SK-N-SH treated with all-trans-retinoic acid at 6 μM for 48 hours (cell line): ENCODE data around the gene CDH11.

Experiments used
- ATAC-seq: fragments of 200-7000 bp; cut with Tn5 transposase; 3 replicates; pipeline ENCODE4 v1.9.1; 2020; ENCODE audit warnings: mild to moderate bottlenecking, moderate library complexity
- ARNTL ChIP-seq: fragments of 450-650 bp; formaldehyde crosslinking; IDR thresholded peaks from 2 replicates; pipeline ENCODE4 v1.5.0; 2020; ENCODE audit warnings: low read depth, mild to moderate bottlenecking, moderate library complexity, borderline replicate concordance
- BACH2 ChIP-seq: fragments of 250-450 bp; sonication (Bioruptor Pico); IDR thresholded peaks from 2 replicates; pipeline ENCODE4 v1.9.0; 2021; ENCODE audit warnings: mild to moderate bottlenecking, borderline replicate concordance
- CSDC2 ChIP-seq: fragments of 250-450 bp; sonication (Bioruptor Pico); IDR thresholded peaks from 2 replicates; pipeline ENCODE4 v1.5.0; 2020; ENCODE audit warnings: mild to moderate bottlenecking, moderate library complexity
- GLIS3 ChIP-seq: fragments of 250-450 bp; sonication (Bioruptor Pico); IDR thresholded peaks from 2 replicates; pipeline ENCODE4 v1.5.0; 2020; ENCODE audit warnings: mild to moderate bottlenecking, moderate library complexity
- ISL1 ChIP-seq: fragments of 250-450 bp; sonication (Bioruptor Pico); IDR thresholded peaks from 2 replicates; pipeline ENCODE4 v2.1.2; 2022; ENCODE audit warnings: mild to moderate bottlenecking, moderate library complexity
- PATZ1 ChIP-seq: fragments of 250-450 bp; sonication (Bioruptor Pico); IDR thresholded peaks from 2 replicates; pipeline ENCODE4 v1.8.0; 2020; ENCODE audit warnings: mild to moderate bottlenecking, moderate library complexity, borderline replicate concordance
- POU6F1 ChIP-seq: fragments of 250-450 bp; sonication (Bioruptor Pico); IDR thresholded peaks from 2 replicates; pipeline ENCODE4 v1.8.0; 2021; ENCODE audit warnings: low read depth, mild to moderate bottlenecking, moderate library complexity, borderline replicate concordance
- PPARA ChIP-seq: fragments of 250-450 bp; sonication (Bioruptor Pico); IDR thresholded peaks from 2 replicates; pipeline ENCODE4 v1.5.0; 2020; ENCODE audit warnings: mild to moderate bottlenecking, borderline replicate concordance
- RARB ChIP-seq: fragments of 250-450 bp; sonication (Bioruptor Pico); IDR thresholded peaks from 2 replicates; pipeline ENCODE4 v1.8.0; 2021; ENCODE audit warnings: mild to moderate bottlenecking, moderate library complexity
- SNAI2 ChIP-seq: fragments of 250-450 bp; sonication (Bioruptor Pico); IDR thresholded peaks from 2 replicates; pipeline ENCODE4 v1.5.0; 2020; ENCODE audit warnings: mild to moderate bottlenecking, moderate library complexity
- TCF4 ChIP-seq: fragments of 250-450 bp; sonication (Bioruptor Pico); IDR thresholded peaks from 2 replicates; pipeline ENCODE4 v1.8.0; 2021; ENCODE audit warnings: mild to moderate bottlenecking, moderate library complexity, borderline replicate concordance
- TOX ChIP-seq: fragments of 250-450 bp; sonication (Bioruptor Pico); IDR thresholded peaks from 2 replicates; pipeline ENCODE4 v1.8.0; 2021; ENCODE audit warnings: mild to moderate bottlenecking, moderate library complexity, borderline replicate concordance
- TSHZ2 ChIP-seq: fragments of 250-450 bp; sonication (Bioruptor Pico); IDR thresholded peaks from 2 replicates; pipeline ENCODE4 v1.5.0; 2020; ENCODE audit warnings: mild to moderate bottlenecking, moderate library complexity
- ZC3H10 ChIP-seq: fragments of 250-450 bp; sonication (Bioruptor Pico); IDR thresholded peaks from 2 replicates; pipeline ENCODE4 v1.5.1; 2021; ENCODE audit warnings: mild to moderate bottlenecking, moderate library complexity
- ZFP3 ChIP-seq: fragments of 250-450 bp; sonication (Bioruptor Pico); IDR thresholded peaks from 2 replicates; pipeline ENCODE4 v1.5.0; 2020; ENCODE audit warnings: mild to moderate bottlenecking, moderate library complexity
- ZFP30 ChIP-seq: fragments of 450-650 bp; formaldehyde crosslinking; IDR thresholded peaks from 2 replicates; pipeline ENCODE4 v1.5.0; 2022; ENCODE audit warnings: mild to moderate bottlenecking, moderate library complexity
- ZNF565 ChIP-seq: fragments of 450-650 bp; formaldehyde crosslinking; conservative IDR thresholded peaks from 2 replicates; pipeline ENCODE4 v1.5.0; 2020; ENCODE audit warnings: low read depth, mild to moderate bottlenecking, moderate library complexity
- ZNF70 ChIP-seq: fragments of 450-650 bp; formaldehyde crosslinking; IDR thresholded peaks from 2 replicates; pipeline ENCODE4 v1.5.0; 2020; ENCODE audit warnings: mild to moderate bottlenecking, moderate library complexity

The CDH11 gene

GRCh38 chr16:65119901-65120401 lies 1.9 kb downstream of the CDH11 start:
- peak; percentile 0; the same call in 2 of the 3 replicates for ATAC-seq
- TF ChIP-seq ZFP3 (CRISPR knock-in tag) (no peak), TSHZ2 (CRISPR knock-in tag) (no peak), PATZ1 (CRISPR knock-in tag) (no peak), ZFP30 (CRISPR knock-in tag) (no peak), GLIS3 (CRISPR knock-in tag) (no peak), ISL1 (CRISPR knock-in tag) (no peak), ZNF565 (CRISPR knock-in tag) (no peak), TCF4 (no peak), ZC3H10 (CRISPR knock-in tag) (no peak), SNAI2 (no peak), ZNF70 (CRISPR knock-in tag) (no peak), CSDC2 (CRISPR knock-in tag) (no peak), ARNTL (CRISPR knock-in tag) (no peak)

- no peak for ATAC-seq
- TF ChIP-seq PPARA (CRISPR knock-in tag) (no peak), POU6F1 (CRISPR knock-in tag) (no peak), RARB (CRISPR knock-in tag) (no peak), TOX (CRISPR knock-in tag) (no peak), ISL1 (CRISPR knock-in tag) (0 out of 2 replicates have a peak, but pooled peaks have one; percentile 18), ZNF565 (CRISPR knock-in tag) (no peak), ZFP30 (CRISPR knock-in tag) (no peak), PATZ1 (CRISPR knock-in tag) (no peak)
Observed at GRCh38 chr16:65119435-65119834, 2.4 kb downstream of the CDH11 start.

- no peak for ATAC-seq
- TF ChIP-seq PPARA (CRISPR knock-in tag): no peak
- TF ChIP-seq SNAI2: no peak
- no peak for TF ChIP-seq GLIS3 (CRISPR knock-in tag)
- no peak for TF ChIP-seq ZFP30 (CRISPR knock-in tag)
- TF ChIP-seq ISL1 (CRISPR knock-in tag): no peak
- no peak for TF ChIP-seq ARNTL (CRISPR knock-in tag)
- no peak for TF ChIP-seq POU6F1 (CRISPR knock-in tag)
- no peak for TF ChIP-seq TOX (CRISPR knock-in tag)
- no peak for TF ChIP-seq BACH2 (CRISPR knock-in tag)
Observed at GRCh38 chr16:65118871-65119270, 3.0 kb downstream of the CDH11 start.
